HG02885 (cell line): Measurements from ENCODE around the gene PEX14.
"Not testable (repeated sequence)": the region's sequence is repeated elsewhere in the genome, so short reads cannot be mapped to it uniquely, and the experiment has no call there.

Source experiments
- ATAC-seq: cut with Tn5 transposase; IDR thresholded peaks from one replicate; pipeline ENCODE4 v1.9.1; 2021; ENCODE audit warnings: mild to moderate bottlenecking; ENCODE audit not compliant: unreplicated experiment, poor library complexity

PEX14 gene

DNA sequence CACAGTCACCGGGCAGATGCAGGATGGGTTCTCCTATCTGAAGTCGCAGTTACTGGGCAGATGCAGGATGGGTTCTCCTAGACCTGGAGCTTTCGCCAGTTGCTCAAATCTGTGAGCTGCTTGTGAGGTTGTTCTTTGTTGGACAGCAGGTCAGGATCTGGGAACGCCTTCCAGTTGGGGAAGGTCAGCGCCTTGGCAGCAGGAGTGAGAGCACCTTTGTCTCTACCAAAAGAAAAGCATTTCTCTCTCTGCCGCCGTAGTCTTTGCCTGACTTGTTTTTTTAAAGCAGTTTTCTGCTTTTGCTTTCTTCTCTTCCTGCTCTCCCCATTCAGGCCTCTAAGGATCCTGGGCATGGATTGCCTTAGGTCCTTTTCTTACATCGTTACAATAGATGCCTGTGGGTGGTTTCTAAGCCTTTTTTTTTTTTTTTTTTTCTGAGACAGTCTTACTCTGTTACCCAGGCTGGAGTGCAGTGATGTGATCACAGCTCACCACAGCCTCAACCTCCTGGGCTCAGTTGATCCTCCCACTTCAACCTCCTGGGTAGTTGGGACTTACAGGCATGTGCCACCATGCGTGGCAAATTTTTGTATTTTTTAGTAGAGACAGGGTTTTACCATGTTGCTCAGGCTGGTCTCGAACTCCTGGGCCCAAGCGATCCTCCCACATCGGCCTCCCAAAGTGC is 15.7 kb downstream of the PEX14 start:
- no peak for ATAC-seq

DNA sequence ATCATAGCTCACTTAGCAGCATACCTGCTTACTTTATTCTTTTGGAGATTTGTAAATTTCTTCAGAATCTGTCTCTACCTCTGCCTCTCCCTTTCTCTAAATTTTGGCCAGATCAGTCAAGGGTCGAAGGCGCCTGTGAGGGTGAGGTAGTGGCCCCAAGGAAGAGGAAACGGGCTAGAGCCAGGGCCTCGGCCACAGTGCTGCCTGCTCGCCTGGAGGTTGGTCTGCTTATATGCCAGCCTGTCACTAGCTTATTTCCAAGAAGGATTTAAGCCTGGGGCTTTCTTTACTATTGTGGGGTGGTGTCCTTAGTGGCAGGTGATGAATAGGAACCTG is 19.6 kb downstream of the PEX14 start:
- no peak for ATAC-seq

GRCh38 chr1:10494754-10495474 is 20.2 kb downstream of the PEX14 start:
- peak; percentile 66 for ATAC-seq

- ATAC-seq = no peak
Measured at GRCh38 chr1:10495475-10495817, 20.7 kb downstream of the PEX14 start.

- ATAC-seq = no peak
Measured at GRCh38 chr1:10495952-10496351, 21.2 kb downstream of the PEX14 start.

DNA sequence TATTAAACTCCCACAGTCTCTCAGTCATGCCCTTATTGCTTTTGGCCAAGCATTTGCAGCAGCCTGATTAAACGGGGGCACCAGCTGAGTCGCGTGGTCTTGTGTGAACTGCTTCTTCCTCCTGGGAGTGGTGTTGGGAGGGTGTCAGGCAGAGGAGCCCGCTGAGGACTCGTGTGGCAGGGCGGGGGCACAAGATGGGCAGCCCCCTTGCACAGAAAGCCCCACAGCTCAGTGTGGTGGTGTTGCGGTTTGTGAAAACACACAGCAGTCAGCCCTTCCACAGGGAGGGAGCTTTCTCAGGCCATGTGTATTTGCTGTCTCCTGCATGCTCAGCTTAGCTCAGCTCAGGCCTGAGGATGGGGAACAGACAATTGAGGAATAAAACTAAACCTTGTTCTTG is 22.4 kb downstream of the PEX14 start:
- no peak for ATAC-seq

DNA sequence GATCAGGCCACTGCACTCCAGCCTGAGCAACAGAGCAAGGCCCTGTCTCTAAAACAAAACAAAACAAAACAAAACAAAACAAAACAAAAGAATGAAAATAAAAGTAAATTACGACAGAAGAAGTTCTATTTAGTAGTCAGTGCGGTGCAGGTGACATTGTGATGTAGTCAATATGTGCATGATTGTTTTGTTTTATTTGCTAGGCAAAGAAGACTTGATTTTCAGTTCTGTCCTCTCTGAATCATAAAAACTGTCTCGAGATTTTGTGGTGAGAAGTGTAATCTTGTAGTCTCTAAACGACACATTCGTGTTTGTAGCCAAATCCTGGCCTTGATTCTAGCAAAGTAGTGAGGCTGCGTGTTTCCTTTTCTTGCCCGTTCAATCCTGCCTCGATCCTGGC is 23.5 kb downstream of the PEX14 start:
- ATAC-seq = no peak

- no peak for ATAC-seq
Measured at GRCh38 chr1:10502206-10502605, 27.5 kb downstream of the PEX14 start.

DNA sequence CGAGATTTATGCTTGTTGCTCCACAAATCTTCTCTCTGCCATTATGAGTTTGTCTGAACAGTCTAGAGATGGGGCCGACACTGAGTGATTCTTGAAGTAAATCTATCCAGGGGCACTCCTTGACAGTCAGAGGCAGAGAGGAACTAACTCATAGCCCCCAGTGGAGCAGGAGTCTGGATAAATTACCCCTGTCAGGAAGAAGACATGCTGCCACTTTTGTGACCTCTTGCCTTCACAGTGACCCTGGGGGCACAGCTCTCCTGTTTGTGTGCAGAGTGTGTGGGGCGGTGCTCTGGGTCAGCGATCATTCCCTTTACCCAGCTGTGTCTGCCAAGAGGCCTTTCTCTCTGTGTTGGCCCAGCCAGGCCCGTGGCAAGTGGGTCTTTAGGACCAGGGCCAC is 29.5 kb downstream of the PEX14 start:
- no peak for ATAC-seq

DNA sequence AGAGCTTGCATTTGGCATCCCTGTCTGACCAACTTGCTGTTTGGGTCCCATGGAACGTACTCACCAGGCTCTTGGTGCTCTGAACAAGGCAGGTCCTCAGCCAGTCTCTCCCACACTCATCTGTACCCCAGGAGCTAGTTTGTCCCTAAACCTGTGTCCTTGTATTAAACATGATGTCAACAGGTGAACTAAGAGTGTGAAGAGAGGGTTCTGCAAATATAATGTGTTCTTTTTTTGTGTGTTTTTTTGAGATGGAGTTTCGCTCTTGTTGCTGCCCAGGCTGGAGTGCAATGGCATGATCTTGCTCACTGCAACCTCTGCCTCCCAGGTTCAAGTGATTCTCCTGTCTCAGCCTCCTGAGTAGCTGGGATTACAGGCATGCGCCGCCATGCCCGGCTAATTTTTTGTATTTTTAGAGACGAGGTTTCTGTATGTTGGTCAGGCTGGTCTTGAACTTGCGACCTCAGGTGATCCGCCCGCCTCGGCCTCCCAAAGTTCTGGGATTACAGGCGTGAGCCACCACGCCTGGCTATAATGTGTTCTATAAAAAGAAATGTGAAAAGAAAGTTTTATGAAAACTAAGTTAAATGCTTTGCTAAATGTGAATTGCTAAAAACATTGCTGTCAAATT is 31.4 kb downstream of the PEX14 start:
- not testable (repeated sequence) for ATAC-seq

DNA sequence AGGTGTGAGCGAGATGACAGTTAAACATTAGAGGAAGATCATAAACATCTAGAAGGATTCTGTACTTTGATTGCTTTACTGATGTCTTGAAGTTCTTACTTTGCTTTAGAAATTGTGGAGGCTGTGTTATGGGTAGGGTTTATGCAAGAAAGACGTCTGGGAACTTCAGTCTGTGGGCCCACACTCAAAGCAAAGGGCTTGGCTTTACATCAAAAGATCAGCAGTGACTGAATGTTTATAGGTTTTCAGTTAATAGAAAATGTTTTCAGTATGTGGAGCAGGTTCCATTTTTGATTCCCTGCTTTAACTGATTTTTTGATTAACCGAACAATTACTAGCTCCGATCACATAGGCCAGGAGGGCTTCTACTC is 31.9 kb downstream of the PEX14 start:
- ATAC-seq = no peak

GRCh38 chr1:10507111-10507879 is 32.5 kb downstream of the PEX14 start:
- ATAC-seq = no peak

DNA sequence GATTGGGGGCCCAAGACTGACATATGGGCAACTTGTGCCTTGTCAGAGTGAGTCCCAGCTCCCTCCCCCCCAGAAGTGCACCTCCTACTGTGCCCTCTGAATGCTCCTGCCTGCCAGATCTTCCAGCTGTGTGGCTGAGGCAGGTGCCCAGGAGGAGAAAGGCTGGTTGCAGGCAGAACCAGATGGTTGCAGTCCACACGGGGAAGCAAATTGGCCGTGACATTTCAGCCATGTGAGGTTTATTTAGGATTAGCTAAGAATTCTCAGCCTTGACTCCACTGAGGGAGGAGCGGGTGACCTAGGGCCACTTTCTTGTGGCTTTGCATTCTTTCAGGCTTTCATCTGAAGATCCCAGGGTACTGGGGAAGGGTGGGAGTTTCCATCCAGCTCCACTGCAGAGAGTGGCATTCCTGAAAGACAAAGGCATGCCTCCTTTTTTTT is 33.8 kb downstream of the PEX14 start:
- ATAC-seq = no peak

- no peak for ATAC-seq
Measured at GRCh38 chr1:10509809-10510509, 35.2 kb downstream of the PEX14 start.

GRCh38 chr1:10510520-10511493 is 36.1 kb downstream of the PEX14 start:
- ATAC-seq = peak; percentile 89

GRCh38 chr1:10511494-10511885 is 36.7 kb downstream of the PEX14 start:
- no peak for ATAC-seq

- no peak for ATAC-seq
Measured at GRCh38 chr1:10513199-10513598, 38.4 kb downstream of the PEX14 start.

- no peak for ATAC-seq
Measured at GRCh38 chr1:10514490-10515235, 39.9 kb downstream of the PEX14 start.
